Inferior parietal cortex (tissue), 1 donor: ENCODE data around the gene LTBP2.

ENCODE experiments used
- DNase-seq: peaks from one replicate; pipeline ENCODE4 v3.0.0-alpha.2; 2016; ENCODE audit errors: extremely low spot score

Gene LTBP2

DNA sequence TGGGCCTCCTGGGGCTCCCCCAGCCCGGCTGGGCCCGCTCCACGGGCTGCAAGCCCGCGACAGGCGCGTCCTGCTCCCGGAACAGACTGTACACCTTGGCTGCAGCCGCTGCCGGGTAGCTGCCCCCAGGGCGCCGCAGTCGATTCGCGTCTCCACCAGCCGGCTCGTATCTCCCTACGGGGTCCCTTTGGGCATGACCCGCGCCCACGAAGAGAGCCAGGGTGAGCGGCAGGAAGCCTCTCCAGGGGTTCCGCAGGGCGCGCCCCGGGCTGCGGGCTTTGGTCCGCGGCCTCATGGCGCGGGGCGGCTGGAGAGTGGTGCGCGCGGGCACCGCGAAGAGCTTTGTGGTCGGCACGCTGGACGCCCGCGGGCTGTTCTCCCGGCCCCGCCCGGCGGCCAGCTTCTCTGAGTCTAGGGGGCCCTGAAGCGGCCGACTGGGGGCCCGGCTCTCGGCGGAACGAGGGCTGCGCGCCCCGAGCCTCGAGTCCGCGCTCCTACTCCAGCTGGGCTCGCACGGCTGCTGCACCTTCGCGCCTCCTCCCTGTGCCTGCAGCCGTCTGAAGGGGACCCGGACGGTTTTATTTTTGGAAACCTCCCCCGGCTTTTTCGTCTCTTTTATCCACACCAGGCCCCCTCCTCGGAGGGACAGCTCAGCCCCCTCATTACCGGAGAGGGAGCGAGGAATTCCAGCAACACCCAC lies at the start of gene LTBP2:
Gene LTBP2 (minus strand): TSS at position 588 of the 700 bp plus-strand sequence. CDS start 293 bp downstream, at position 295.
- DNase-seq, result no peak

DNA sequence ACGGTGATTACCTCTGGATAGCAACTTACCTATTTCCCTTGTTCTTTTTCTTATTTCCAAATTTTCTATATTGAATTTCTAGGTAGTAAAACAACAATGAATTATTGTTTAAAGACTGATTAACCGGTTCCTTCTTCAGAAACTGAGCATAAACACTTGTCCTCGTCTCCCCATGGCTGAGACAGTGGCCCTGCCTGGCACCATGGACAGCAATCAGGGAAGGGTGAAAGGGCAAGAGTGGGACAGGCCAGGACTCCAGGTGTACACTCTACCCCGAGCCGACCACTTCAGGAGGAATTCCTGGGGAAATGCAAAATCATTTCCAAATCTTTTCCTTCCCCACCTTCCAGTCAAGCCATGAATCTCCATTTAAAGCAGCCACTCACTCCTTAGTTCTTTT lies 48.8 kb upstream of the LTBP2 start:
- DNase-seq, result no peak

DNA sequence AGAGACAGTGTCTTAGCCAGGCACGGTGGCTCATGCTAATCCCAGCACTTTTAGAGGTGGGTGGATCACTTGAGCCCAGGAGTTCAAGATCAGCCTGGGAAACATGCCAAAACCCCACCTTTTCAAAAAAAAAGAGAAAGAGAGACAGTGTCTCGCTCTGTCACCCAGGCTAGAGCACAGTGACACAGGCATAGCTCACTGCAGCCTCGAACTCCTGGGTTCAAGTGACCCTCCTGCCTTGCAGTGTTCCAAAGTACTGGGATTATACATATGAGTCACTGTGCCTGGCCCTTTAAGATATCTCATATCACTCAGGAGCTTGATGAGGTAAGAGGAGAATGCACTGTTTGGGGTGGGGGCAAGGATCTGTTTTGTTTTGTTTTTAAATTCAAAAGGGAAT lies 48.1 kb upstream of the LTBP2 start:
- DNase-seq, result no peak

DNA sequence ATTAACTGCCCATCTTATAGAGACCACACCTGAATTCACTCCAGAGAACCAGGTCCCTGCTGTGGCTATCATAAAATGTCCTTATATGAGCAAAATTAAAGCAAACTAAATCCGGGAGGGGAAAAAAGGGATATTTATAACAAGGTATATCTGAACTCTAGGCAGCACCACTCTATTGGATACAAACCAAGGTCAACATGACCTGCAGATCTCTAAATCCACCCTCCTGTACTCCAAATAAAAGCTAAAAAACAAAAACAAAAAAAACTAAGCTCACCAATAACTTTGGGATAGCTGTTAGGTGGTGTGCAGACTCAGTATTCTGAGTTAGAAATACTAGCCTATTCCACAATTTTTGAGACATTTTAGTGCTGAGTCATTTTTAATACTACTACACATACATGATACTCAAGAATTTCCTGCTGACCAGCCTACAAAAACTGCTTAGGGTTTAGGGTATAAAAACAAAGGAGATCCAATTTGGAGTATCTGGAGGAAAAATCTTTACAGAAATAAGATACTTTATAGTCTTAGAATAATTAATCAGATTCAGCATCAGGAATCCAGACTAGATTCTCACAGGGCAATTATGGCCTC lies 46.6 kb upstream of the LTBP2 start:
- DNase-seq, result no peak

DNA sequence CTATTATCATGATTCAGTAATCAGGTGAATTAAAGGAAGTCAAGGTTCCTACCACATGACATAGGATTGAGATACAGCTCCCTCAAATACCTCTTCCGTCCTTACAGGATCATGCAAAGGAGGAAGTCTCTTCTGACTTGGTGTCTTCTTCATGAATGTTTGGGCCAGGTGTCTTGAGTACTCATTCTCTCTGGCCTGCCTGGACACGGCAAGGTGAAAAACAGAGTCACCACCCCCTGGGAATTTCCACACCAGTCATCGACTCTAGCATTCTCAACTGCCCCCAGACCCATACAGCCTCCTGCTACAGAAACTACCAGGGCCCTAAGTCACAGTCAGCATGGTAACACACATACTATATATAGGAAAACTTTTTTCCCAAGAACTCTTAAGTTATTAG lies 44.9 kb upstream of the LTBP2 start:
- DNase-seq, result no peak

DNA sequence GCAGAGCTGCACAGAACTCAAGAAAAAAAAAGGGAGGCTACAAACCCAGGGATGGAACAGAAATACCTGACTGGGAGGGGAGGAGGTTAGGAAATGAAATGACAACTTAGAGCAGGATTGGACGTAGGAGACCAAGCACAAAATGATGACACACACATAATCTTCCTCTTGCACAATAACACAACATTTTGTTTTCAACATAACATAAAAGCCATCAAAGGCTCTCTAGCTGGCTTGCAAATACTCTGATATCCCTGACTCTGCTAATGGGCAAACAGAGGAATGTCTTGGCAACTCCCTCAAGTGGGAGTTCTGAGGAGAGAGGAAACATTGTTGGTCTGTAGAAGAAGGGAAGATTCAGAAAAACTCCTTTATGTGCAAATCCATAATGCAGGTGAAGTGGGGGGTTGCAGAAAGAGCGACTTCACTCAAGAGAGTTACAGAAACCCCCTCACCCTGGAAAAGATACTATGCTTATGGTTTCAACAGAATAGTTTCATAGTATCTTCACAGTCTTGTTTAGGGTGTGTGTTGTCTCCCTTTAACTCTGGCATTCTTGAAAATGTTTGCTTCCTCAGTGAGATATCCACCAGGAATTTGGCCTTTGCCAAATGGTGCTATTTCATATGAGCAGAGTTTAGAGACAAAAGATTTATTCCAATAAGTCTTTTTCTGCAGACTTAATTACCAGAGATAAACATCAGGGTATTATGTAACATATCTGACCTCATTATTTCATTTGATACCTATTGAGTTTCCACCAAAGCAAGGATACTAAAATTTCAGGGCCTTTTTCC lies 43.8 kb upstream of the LTBP2 start:
- DNase-seq, result no peak

DNA sequence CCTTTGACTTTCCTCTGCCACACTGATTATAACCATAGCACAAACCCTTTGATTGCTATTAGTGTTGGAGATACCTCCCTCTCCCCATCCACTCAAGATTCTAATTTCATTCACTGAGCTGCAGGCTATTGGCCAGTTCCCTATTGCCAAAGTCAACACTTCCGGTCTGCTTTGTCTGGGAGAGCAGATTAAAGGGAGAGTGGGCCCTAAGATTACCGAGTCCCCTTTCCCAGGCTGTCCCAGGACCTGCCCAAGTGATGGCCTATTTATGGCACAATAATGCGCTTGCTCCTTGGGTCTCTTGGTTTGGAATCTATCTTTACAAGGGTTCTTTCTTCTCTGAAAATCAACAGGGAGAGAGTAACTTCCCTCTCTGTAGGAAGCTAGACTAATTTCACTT lies 42.9 kb upstream of the LTBP2 start:
- DNase-seq, result no peak

DNA sequence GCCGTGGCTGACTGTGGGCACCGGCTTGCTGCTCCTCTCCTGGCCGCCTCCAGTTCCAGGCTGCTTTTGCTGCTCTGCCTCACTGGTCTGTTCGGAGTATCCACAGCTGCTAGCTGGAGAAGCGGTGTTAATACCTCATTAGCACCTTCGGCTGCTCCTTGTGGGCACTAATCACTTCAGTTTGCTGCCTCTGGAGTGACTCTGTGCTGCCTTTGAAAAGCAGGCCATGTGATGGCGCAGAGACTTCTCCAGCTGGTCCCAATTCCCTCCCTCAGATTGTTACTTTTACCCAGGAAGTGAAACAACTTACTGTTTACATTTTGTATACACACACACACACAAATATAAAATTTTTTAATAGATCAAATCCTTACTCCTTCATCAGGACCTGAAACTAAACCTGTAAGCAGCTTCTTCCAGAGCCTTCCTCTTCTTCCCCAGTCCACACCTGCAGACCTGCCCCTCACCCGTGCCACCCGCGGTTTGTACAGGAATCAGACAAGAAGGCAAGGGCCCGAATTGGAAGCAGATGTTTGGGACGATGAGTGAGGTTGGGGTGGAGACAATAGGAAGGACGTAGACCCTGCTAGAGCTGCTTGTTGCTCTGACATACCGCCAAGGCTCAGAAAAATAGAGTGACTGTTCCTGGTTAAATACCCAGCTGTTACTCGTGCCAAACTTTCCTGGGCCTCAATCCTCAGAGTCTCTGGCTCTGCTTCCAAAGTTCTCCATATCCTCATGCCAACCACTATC lies 41.5 kb upstream of the LTBP2 start:
- no peak for DNase-seq

DNA sequence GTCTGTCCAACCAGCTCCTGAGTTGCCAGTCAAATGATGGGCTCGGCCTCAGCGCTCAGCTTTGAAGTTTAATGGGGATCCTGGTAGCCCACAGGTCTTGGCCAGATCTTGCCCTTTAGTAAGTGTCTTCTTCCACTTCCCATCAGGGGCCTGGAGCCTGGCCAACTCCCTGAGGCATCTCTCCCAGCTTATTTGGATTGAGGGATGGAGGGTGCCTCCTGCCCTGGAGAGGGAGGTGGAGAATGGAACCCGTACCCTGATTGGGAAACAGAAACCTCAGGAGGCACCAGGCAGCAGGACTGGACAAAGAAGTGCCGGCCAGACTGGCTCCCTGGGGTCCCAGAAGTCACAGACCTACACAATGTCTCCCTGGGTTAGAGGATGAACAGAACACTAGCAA lies 40.5 kb upstream of the LTBP2 start:
- no peak for DNase-seq

DNA sequence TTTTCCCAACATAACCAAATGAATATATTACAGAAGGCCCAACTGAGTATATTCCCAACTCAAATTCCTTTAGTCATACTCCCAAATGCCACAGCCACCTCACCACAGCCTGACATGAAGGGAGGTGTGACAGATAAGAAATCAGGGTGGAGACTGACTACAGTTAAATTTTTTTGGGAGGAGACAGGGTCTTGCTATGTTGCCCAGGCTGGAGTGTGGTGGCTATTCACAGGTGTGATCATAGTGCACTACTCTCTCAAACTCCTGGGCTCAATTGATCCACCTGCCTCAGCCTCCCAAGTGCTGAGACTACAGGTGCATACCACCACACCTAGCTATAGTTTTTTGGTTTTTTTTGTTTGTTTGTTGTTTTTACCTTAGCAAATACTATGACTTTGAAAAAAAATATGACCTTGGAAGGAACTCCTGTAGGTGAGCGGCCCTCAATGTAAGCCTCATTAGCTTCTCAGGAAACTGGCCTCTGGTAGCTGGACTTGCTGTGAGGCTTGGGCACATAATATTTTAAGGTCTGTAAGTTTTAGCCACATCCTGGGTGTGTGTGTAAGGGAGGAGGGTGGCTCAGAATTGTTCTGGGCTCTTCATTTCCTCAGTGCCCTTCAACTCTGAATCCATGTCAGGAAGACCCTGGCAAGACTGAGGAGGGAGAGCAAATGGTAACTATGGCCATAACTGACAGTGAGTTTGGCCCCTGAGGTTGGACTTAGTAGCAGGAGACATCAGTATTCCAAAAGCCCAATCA lies 39.1 kb upstream of the LTBP2 start:
- DNase-seq, result no peak

DNA sequence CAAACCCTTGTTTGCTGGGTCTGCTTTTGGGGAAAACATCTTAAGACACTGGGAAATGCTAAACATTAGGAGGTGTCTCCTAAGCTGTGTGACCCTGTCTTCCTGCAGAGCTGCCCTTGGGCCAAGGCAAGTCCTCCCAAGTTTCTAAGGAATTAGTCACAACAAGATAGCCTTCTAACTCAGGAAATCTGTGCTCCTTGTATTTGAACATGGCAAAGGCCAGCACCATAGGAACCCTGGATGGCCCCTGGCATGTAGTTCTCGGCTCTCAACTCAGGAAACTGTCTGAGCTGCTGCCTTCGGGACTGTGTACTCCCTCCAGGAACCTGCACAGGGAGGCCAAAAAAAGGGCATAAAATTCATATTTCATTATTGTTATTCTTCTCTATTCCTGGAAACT lies 37.6 kb upstream of the LTBP2 start:
- DNase-seq, result no peak

DNA sequence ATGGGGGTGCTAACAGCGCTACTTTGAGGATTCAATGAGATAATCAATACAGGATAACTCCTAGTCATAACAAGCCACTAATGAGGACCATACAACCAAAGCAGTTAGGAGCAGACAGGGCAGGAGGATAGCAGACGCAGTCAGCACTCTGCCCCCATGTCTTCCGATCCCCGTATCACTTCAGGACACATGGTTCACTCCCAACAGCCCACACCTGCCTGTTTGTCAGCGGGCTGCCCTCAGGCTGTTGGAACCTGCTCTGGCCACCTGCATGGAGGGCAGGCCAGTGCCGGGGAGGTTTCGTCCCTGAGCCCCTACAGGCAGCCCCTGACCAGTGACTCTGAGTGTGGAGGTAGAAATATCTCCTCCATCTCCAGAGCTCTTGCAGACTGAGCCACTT lies 37.1 kb upstream of the LTBP2 start:
- DNase-seq, result no peak

DNA sequence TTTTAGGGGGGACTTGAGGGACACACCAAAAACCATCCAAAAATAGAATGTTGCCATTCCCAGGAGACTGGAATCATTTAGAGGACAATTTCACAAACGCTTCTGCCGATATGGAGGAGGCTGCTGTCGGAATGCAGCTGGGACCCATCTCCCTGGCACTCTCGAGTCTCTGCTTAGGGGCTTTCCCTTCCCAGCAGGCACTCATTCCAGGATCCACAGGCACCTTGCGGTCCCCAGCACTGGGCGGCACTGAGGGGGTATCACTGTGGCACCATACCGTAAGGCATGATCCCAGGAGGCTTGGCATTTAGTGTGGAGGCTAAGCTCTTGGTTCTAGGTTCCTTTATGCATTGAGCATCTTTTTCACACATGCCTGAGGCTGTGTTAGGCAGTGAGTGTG lies 36.6 kb upstream of the LTBP2 start:
- DNase-seq, result no peak

DNA sequence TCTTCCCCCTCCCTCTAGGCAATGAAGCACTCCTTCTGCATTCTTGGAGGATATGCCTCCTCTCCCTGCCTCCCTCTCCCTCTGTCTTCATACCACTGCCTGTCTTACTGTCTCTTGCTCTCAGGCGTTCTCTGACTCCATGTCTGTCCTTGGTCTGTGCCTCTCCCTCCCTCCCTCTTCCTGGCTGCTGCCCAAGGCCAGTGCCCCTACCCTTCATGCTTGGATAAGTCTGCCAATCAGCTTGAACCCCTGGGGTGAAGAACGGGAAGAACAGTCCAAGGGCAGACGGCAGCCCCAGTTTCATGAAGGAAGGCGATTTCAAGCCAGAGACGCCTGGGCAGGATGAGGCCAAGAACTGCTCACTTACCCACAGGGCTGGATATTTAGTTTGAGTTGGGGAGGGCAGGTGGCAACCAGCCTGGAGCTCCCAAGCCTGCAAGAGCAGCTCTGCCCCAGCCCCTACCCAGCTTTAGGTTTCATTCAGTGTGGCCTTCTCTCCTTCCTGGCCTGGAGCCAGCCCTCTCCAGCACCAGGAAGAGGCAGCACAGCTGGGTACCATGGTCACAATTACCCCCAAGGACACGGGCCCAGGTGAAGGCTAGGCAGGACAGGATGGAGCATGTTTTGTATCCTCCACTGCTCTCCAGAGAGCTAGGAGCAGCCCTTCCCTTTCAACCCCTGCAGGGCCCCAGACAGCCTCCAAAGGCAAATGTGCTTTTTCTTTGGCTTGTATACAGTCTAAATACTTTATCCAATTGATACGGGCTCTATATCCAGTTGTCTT lies 35.8 kb upstream of the LTBP2 start:
- no peak for DNase-seq

DNA sequence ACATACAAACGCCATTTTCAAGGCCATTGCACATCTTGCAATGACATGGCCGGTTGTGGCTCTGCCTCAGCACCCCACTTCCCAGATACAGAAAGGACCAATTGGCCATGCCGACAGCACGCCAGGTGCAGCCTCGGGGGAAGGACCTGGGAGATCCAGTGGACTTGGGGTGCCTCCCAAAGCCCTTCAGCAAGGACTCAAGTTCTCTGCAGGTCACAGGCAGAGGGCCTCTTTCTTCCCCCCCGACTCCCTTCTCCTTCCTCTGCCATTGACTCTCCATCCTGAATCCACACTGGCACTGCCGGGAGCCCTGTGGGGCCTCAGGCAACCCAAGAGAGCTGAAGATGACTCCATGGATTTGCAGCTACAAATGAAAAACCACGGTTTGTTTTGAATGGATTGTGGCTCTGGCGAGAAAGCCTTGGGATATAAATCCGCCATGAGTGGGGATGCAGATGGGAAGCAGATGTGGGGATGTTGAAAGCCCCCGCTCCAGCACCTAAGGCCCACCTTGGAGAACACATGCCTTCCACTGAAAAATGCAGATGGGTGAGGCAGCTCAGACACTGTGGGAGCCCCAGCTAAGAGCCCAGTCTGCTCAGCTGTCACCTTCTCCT lies 35.1 kb upstream of the LTBP2 start:
- no peak for DNase-seq

DNA sequence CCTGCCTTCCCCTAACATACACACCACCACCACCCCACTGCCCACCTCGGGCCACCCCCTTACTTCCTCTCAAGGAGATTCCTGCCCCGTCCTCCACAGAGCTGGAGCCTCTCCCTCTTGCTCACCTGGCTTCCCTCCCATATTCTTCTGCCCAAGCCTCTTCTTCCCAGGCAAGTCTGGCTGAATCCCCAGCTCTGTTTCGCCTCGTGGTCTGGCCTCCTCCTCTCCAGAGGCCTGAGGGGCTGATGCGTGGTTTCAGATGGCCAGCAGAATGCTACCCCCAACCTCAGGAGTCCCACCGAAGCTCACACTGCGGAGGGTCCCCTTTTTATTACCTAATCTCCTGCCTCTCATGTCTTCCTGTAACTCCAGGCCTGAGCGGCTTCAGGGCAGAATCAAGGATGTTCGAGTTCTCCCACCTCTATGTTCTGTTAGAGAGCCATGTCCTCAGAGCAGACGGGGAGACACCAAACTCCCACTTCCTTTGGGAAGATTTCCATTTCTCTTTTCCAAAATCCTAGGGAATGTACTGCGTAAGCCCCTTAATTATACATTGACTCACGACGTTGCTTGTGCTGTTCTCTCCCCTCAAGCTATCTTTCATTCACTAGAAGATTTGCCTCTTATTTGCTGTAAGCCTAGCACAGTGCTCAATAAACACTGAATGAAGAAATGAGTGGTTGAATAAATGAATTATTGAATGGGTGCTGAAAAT lies 33.9 kb upstream of the LTBP2 start:
- DNase-seq, result no peak

DNA sequence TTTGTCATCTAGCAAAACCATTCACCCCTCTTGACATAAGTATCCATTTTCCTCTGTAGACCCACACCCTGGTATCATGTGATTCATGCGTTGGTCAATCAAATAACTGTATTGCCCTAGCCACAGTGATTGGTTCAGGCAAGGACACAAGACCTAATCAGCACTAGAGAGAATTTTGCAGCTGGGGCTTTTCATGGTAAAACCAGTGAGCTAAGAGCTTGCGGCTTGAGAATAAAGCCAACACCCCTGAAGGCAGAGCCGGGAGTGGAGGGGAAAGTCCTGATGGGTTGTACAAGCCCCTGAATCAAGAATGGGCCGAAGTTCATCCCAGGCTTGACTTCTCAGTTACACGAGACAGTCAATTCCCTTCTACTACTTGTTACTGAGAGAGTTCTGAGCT lies 33.2 kb upstream of the LTBP2 start:
- DNase-seq, result no peak

DNA sequence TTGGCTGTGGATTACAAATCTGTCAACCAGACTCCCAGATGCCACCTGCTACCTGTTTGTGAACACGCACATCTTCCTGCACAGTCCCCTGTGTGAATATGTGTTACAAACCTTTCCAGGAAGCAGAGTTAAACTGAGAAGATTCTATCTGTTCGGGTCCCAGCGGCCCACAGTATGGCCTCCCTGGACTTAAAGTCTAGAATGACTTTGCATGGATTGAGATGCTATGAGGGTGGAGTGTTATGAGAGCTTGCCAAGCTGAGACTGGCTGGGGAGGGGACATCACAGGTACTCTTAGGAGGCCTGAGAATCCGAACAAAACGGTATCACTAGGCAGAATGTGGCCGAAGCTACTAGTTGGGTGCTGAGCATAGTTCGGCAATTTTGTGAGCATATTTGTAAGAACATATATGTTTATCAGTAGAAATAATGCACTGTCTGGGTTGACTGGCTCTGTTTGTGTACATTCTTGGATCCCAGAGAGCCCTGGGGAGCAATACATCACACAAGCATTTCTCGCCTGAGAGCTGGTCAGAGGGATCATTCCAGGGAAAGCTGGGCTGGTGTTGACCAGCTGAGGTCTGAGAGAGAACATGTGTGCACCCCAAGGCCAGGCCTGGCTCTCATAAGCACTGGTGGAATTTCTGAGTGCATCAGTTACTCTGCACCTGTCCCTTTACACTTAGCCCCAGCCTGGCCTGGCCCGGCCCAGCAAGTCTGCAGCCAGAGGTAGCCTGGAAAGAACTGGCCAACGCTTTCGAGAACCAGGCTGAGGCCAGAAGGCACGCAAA lies 29.8 kb upstream of the LTBP2 start:
- no peak for DNase-seq

DNA sequence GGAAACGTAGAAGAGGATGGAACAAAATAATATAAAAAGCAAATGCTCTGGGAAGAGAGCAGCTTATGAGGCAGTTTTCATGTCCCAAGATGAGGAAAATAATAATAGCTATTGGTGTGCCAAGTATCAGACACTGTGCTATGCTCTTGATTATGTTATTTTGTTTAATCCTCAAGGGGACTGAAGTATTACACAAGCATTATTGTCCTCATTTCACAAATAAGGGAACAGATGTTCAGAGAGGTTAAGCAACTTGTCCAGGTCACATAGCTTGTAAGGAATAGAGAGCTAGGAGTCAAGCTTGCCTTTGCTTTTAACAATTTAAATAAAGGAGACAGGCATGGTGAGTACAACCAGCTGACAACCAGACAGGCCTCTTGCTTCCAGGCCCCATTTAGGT lies 26.9 kb upstream of the LTBP2 start:
- DNase-seq, result no peak
